HEK293T (cell line): Measurements from ENCODE around the gene INAVA.

Experiments
- CTCF ChIA-PET: fragments of 350-600 bp; formaldehyde crosslinking; extraction: SDS; loops from one replicate; lab custom pipeline; 2021; ENCODE audit warnings: antibody characterized with exemption, inconsistent platforms; lab: Yijun Ruan, JAX
- POLR2A ChIA-PET: fragments of 350-600 bp; formaldehyde crosslinking; extraction: SDS; loops from one replicate; lab custom pipeline; 2020; ENCODE audit warnings: antibody characterized with exemption, inconsistent platforms; lab: Yijun Ruan, JAX
- DNase-seq: peaks from one replicate; pipeline ENCODE4 v3.0.0; 2012; ENCODE audit warnings: mixed read lengths; ENCODE audit errors: extremely low spot score
- ARNT ChIP-seq: fragments of 450-650 bp; IDR thresholded peaks from 2 replicates; pipeline ENCODE4 v1.6.1; 2017; ENCODE audit warnings: mild to moderate bottlenecking
- CTBP1 ChIP-seq: fragments of 450-650 bp; IDR thresholded peaks from 2 replicates; pipeline ENCODE4 v1.6.1; 2016; ENCODE audit warnings: borderline replicate concordance
- ELF4 ChIP-seq: fragments of 450-650 bp; IDR thresholded peaks from 2 replicates; pipeline ENCODE4 v1.6.1; 2017; ENCODE audit warnings: antibody characterized with exemption
- FOXA1 ChIP-seq: fragments of 450-650 bp; IDR thresholded peaks from 2 replicates; pipeline ENCODE4 v1.6.1; 2016; ENCODE audit warnings: mild to moderate bottlenecking
- FOXK2 ChIP-seq: fragments of 450-650 bp; IDR thresholded peaks from 2 replicates; pipeline ENCODE4 v1.6.1; 2016; ENCODE audit warnings: mild to moderate bottlenecking
- HDGF ChIP-seq: fragments of 450-650 bp; IDR thresholded peaks from 2 replicates; pipeline ENCODE4 v1.6.1; 2017; ENCODE audit warnings: antibody characterized with exemption, borderline replicate concordance
- LEF1 ChIP-seq: fragments of 450-650 bp; IDR thresholded peaks from 2 replicates; pipeline ENCODE4 v1.6.1; 2017; ENCODE audit warnings: mild to moderate bottlenecking, borderline replicate concordance
- NFRKB ChIP-seq: fragments of 450-650 bp; IDR thresholded peaks from 2 replicates; pipeline ENCODE4 v1.6.1; 2016; ENCODE audit warnings: mild to moderate bottlenecking, moderate library complexity
- PKNOX1 ChIP-seq: fragments of 450-650 bp; IDR thresholded peaks from 2 replicates; pipeline ENCODE4 v1.6.1; 2016
- SP1 ChIP-seq: fragments of 450-650 bp; IDR thresholded peaks from 2 replicates; pipeline ENCODE4 v1.6.1; 2017
- ZNF384 ChIP-seq: fragments of 450-650 bp; IDR thresholded peaks from 2 replicates; pipeline ENCODE4 v1.6.1; 2016

Gene INAVA

GRCh38 chr1:200867018-200867811 lies 27.5 kb upstream of the INAVA start:
- no peak for DNase-seq
- CTCF ChIA-PET = interaction anchor here (0.6 kb wide), 1 partner anchor 341 kb away, joined by 4 read pairs; no protein-coding TSS in a partner anchor
- TF ChIP-seq HDGF (no peak), LEF1 (no peak), FOXA1 (no peak), ARNT (no peak), PKNOX1 (no peak)

GRCh38 chr1:200869376-200869752 lies 25.3 kb upstream of the INAVA start:
- POLR2A ChIA-PET = no interaction called here
- DNase-seq = no peak
- CTCF ChIA-PET = no interaction called here
- TF ChIP-seq PKNOX1 = no peak
- no peak for TF ChIP-seq ZNF384
- no peak for TF ChIP-seq ARNT
- TF ChIP-seq CTBP1 = no peak

More at GRCh38 chr1:200867018-200867811, 27.5 kb upstream of the INAVA start:
- POLR2A ChIA-PET = no interaction called here

GRCh38 chr1:200869753-200870391 lies 24.8 kb upstream of the INAVA start:
- no peak for DNase-seq
- no peak for TF ChIP-seq PKNOX1
- TF ChIP-seq ZNF384 = no peak
- ChIA-PET POLR2A (no interaction called here), CTCF (no interaction called here)

GRCh38 chr1:200872446-200873115 lies 22.1 kb upstream of the INAVA start, which contains the start of gene GPR25:
Gene GPR25 (plus strand): TSS chr1:200872981. CDS start chr1:200873038, 57 bp downstream.
- ChIA-PET CTCF (no interaction called here), POLR2A (no interaction called here)
- no peak for TF ChIP-seq NFRKB
- no peak for DNase-seq

GRCh38 chr1:200873116-200873670 lies 21.5 kb upstream of the INAVA start:
- DNase-seq = no peak
- TF ChIP-seq ARNT = no peak
- no peak for TF ChIP-seq SP1
- POLR2A ChIA-PET = no interaction called here

GRCh38 chr1:200873671-200874397 lies 20.9 kb upstream of the INAVA start:
- CTCF ChIA-PET = no interaction called here
- no peak for TF ChIP-seq PKNOX1
- DNase-seq = no peak
- POLR2A ChIA-PET = no interaction called here

More at GRCh38 chr1:200873116-200873670, 21.5 kb upstream of the INAVA start:
- CTCF ChIA-PET = no interaction called here

GRCh38 chr1:200874694-200875093 lies 20.0 kb upstream of the INAVA start:
- DNase-seq = no peak
- ChIA-PET POLR2A (no interaction called here), CTCF (no interaction called here)
- TF ChIP-seq FOXK2 (no peak), ELF4 (no peak), FOXA1 (no peak), ZNF384 (no peak), LEF1 (no peak)
